PC-3 (cell line): ENCODE data around the gene CTBP2. TPM values are rescaled to one million over a fixed set of nuclear protein-coding genes. Genes with fewer than 3 reads are reported as not detected.

ENCODE experiments used
- ATAC-seq: fragments of 200-7000 bp; cut with Tn5 transposase; 2 replicates; pipeline ENCODE4 v1.9.1; 2020; ENCODE audit warnings: mild to moderate bottlenecking, moderate library complexity
- BruUV-seq: library from RNA; stranded (reverse); fragments of 400-500 nt; replicated peaks from 2 replicates; lab custom pipeline; 2021; lab: Mats Ljungman, UMichigan
- CTCF ChIA-PET: fragments of 300-600 bp; sonication (Branson Sonifier 250); formaldehyde crosslinking; loops from one replicate; lab custom pipeline; 2022; ENCODE audit warnings: antibody characterized with exemption; lab: Charles Lee
- POLR2A ChIA-PET: fragments of 300-600 bp; sonication (Branson Sonifier 250); formaldehyde crosslinking; loops from one replicate; lab custom pipeline; 2022; ENCODE audit warnings: antibody characterized with exemption; ENCODE audit not compliant: unreplicated experiment; lab: Charles Lee
- DNase-seq: peaks from one replicate; pipeline ENCODE4 v3.0.0-alpha.2; 2015
- H2AFZ ChIP-seq: fragments of 300-600 bp; sonication (generic); 2 replicates; pipeline ENCODE4 v1.6.0; 2016; ENCODE audit warnings: antibody characterized with exemption, low read length
- H3F3A ChIP-seq: fragments of 300-600 bp; sonication (generic); one replicate; pipeline ENCODE4 v1.6.0; 2017; ENCODE audit warnings: antibody characterized with exemption, low read length, control low read depth, mild to moderate bottlenecking; ENCODE audit not compliant: unreplicated experiment
- H3K27ac ChIP-seq: fragments of 300-600 bp; sonication (generic); 2 replicates; pipeline ENCODE4 v1.5.1; 2016; ENCODE audit warnings: mild to moderate bottlenecking, low read length
- H3K27me3 ChIP-seq: fragments of 300-600 bp; sonication (generic); 2 replicates; pipeline ENCODE4 v1.6.1; 2016; ENCODE audit warnings: low read length, mixed read lengths
- H3K36me3 ChIP-seq: fragments of 300-600 bp; sonication (generic); 2 replicates; pipeline ENCODE4 v1.6.1; 2016; ENCODE audit warnings: low read depth, mixed run types, low read length, mixed read lengths
- H3K4me1 ChIP-seq: fragments of 300-600 bp; sonication (generic); 2 replicates; pipeline ENCODE4 v1.5.1; 2016; ENCODE audit warnings: low read length; ENCODE audit not compliant: insufficient read depth
- H3K4me2 ChIP-seq: fragments of 300-600 bp; sonication (generic); 2 replicates; pipeline ENCODE4 v1.6.0; 2016; ENCODE audit warnings: low read length
- H3K4me3 ChIP-seq: fragments of 300-600 bp; sonication (generic); 2 replicates; pipeline ENCODE4 v1.5.1; 2016; ENCODE audit warnings: mild to moderate bottlenecking, low read length, mixed read lengths
- H3K79me2 ChIP-seq: fragments of 300-600 bp; sonication (generic); 2 replicates; pipeline ENCODE4 v1.6.1; 2017; ENCODE audit warnings: low read length, mixed read lengths
- H3K9ac ChIP-seq: fragments of 300-600 bp; sonication (generic); 2 replicates; pipeline ENCODE4 v1.6.0; 2016; ENCODE audit warnings: mild to moderate bottlenecking, low read length
- H3K9me2 ChIP-seq: fragments of 300-600 bp; sonication (generic); replicated peaks from 2 replicates; pipeline ENCODE4 v1.6.1; 2016; ENCODE audit warnings: mixed run types, low read length, mixed read lengths
- H3K9me3 ChIP-seq: fragments of 300-600 bp; sonication (generic); 2 replicates; pipeline ENCODE4 v1.6.1; 2016; ENCODE audit warnings: low read length, mixed read lengths
- H4K20me1 ChIP-seq: fragments of 300-600 bp; sonication (generic); 2 replicates; pipeline ENCODE4 v1.6.1; 2016; ENCODE audit warnings: low read length, mixed read lengths
- EZH2 ChIP-seq: fragments of 300-600 bp; sonication (generic); IDR thresholded peaks from one replicate; pipeline ENCODE4 v1.6.1; 2017; ENCODE audit warnings: antibody characterized with exemption, mild to moderate bottlenecking, low read length; ENCODE audit not compliant: unreplicated experiment
- EZH2phosphoT487 ChIP-seq: fragments of 300-600 bp; sonication (generic); IDR thresholded peaks from 2 replicates; pipeline ENCODE4 v1.6.1; 2018; ENCODE audit warnings: mild to moderate bottlenecking, antibody characterized with exemption, low read length, borderline replicate concordance
- intact Hi-C: fragments of 100-400 bp; cut with micrococcal nuclease; formaldehyde crosslinking; loops from 2 replicates; pipeline ENCODE4 v1.9.0; 2023
- total RNA-seq: library from RNA; depleted of rRNA; stranded (reverse); fragments of >200 nt; gene quantifications from 2 replicates; pipeline ENCODE4 v1.2.3, GENCODE V29; 2014
- TF ChIP-seq, protein P1 (sequence below): fragments of 300-600 bp; sonication (generic); conservative IDR thresholded peaks from 2 replicates; pipeline ENCODE4 v1.5.1; 2017; ENCODE audit warnings: antibody characterized with exemption, low read depth, mild to moderate bottlenecking, low read length

The CTBP2 gene
- total RNA-seq, 1 experiment from 2014 or later = 78.9 TPM

DNA sequence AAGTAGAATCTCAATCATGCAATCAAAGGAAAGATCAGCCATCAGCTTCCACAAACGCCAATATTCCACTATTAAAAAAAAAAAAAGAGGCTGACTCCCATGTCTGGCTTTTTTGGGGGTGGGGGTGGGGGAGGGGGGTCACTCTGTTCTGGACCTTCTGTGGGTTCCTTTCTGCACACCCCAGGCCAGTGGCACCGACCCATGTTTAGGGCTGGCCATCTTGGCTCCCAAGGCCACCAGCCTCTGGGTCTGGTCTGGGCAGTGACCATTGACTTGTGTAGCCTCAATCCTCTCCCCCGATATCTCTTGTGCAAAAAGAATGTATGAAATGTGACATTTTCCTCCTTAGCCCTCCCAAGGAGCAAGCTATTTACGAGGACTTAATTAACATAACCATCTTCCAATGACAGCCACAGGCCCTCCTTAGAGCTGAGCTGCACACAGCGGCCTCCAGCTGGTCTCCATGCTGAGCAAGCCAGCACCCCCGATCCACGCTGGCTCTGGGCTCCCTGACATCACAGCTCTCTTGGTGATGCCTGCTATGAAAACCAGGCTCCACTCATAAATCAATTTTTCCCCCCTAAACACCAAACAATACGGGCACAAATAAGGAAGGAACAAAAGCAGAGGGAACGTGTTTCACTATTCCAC lies 118.4 kb downstream of the CTBP2 start:
- POLR2A ChIA-PET = no interaction called here
- Histone ChIP-seq H3K4me2 (no peak overlapping the region), H4K20me1 (no peaks in the 10 kb centered on the region), H3K4me3 (no peak overlapping the region), H3F3A (no peaks in the 10 kb centered on the region), H3K9me2 (no peaks in the 10 kb centered on the region), H3K9ac (no peak overlapping the region), H3K27ac (no peak overlapping the region), H3K4me1 (peaks cover 38% of the 10 kb centered on the region), H3K9me3 (no peaks in the 10 kb centered on the region), H2AFZ (no peak overlapping the region), H3K27me3 (no peaks in the 10 kb centered on the region), H3K36me3 (no peaks in the 10 kb centered on the region), H3K79me2 (peaks cover 86% of the 10 kb centered on the region)
- BruUV-seq = no TSS peak
- ATAC-seq (no peak), DNase-seq (no peak)
- CTCF ChIA-PET = no interaction called here
- TF ChIP-seq EZH2 (no peak), EZH2phosphoT487 (no peak)
- TF ChIP-seq, protein P1, sequence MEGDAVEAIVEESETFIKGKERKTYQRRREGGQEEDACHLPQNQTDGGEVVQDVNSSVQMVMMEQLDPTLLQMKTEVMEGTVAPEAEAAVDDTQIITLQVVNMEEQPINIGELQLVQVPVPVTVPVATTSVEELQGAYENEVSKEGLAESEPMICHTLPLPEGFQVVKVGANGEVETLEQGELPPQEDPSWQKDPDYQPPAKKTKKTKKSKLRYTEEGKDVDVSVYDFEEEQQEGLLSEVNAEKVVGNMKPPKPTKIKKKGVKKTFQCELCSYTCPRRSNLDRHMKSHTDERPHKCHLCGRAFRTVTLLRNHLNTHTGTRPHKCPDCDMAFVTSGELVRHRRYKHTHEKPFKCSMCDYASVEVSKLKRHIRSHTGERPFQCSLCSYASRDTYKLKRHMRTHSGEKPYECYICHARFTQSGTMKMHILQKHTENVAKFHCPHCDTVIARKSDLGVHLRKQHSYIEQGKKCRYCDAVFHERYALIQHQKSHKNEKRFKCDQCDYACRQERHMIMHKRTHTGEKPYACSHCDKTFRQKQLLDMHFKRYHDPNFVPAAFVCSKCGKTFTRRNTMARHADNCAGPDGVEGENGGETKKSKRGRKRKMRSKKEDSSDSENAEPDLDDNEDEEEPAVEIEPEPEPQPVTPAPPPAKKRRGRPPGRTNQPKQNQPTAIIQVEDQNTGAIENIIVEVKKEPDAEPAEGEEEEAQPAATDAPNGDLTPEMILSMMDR = no peak
- intact Hi-C loops = no loop called here

DNA sequence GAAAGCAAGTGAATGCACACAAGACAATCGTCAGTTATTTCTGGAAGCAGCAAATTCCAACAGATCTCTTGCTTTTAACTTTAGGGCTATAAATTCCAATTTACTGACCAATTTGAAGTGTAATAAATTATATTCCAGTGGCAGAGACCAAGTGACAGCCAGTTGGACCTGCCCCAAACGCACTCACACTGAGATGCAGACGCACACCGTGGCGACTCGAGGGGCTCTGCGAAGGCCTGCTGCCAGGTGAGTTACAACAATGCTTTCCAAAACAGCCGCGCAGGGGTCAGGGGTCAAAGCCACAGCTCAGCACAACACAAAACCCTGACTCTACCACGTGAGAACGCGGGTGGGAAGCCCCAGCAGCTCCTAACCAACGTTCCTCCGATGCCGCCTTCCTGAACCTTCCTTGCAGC lies 121.0 kb downstream of the CTBP2 start:
- Histone ChIP-seq H3K4me1 (peaks cover 43% of the 10 kb centered on the region), H3K27ac (no peak overlapping the region), H4K20me1 (no peaks in the 10 kb centered on the region), H3K9ac (no peak overlapping the region), H3K9me3 (no peaks in the 10 kb centered on the region), H3K36me3 (no peaks in the 10 kb centered on the region), H3F3A (no peaks in the 10 kb centered on the region), H3K79me2 (peaks cover 82% of the 10 kb centered on the region), H3K4me3 (no peak overlapping the region), H2AFZ (no peak overlapping the region), H3K27me3 (no peaks in the 10 kb centered on the region), H3K4me2 (no peak overlapping the region), H3K9me2 (no peaks in the 10 kb centered on the region)
- TF ChIP-seq, protein P1 = no peak
- no peak for TF ChIP-seq EZH2
- no peak for TF ChIP-seq EZH2phosphoT487
- intact Hi-C loops = no loop called here
- POLR2A ChIA-PET = no interaction called here
- CTCF ChIA-PET = no interaction called here
- DNase-seq (no peak), ATAC-seq (no peak)
- BruUV-seq = no TSS peak

DNA sequence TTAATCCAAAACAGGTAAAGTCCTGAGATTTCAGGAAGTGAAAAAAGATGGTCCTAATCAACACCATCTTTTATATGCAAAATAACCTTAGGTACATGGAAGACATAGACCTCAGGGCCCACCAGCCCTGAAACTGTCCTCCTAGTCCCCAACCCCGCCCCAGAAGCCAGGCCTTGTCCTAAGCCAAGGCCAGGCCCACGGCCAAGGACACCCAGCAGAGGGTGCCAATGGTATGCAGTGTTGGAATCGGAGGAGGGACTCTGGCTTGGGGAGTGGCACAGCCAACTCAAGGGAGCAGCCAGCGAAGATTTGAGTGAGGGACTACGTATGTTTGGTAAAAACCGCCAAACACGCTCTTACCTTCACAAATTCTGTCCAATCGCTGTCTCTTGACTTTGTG lies 121.7 kb downstream of the CTBP2 start:
- no peak overlapping the region for H3K9ac ChIP-seq
- H3K36me3 ChIP-seq = no peaks in the 10 kb centered on the region
- BruUV-seq = no TSS peak
- H3F3A ChIP-seq = no peaks in the 10 kb centered on the region
- ChIA-PET CTCF (no interaction called here), POLR2A (no interaction called here)
- H3K27ac ChIP-seq = no peak overlapping the region
- H3K4me3 ChIP-seq = no peak overlapping the region
- peaks cover 82% of the 10 kb centered on the region for H3K79me2 ChIP-seq
- H3K4me1 ChIP-seq = peaks cover 49% of the 10 kb centered on the region
- TF ChIP-seq EZH2 = no peak
- TF ChIP-seq, protein P1 = peak; percentile 31; the same call in 1 of the 2 replicates
- no peak for TF ChIP-seq EZH2phosphoT487
- no peak overlapping the region for H3K4me2 ChIP-seq
- H4K20me1 ChIP-seq = no peaks in the 10 kb centered on the region
- no peak overlapping the region for H2AFZ ChIP-seq
- intact Hi-C loops = no loop called here
- no peaks in the 10 kb centered on the region for H3K9me2 ChIP-seq
- no peaks in the 10 kb centered on the region for H3K9me3 ChIP-seq
- peak; percentile 35 for DNase-seq
- H3K27me3 ChIP-seq = no peaks in the 10 kb centered on the region
- peak; percentile 30; the same call in 1 of the 2 replicates for ATAC-seq
